Ammon's horn (tissue), 1 donor: Measurements from ENCODE around the gene CMTM2.

Experiments used
- DNase-seq: peaks from one replicate; pipeline ENCODE4 v3.0.0-alpha.2; 2016; ENCODE audit warnings: low spot score

CMTM2 gene

GRCh38 chr16:66578651-66579531 is at the start of gene CMTM2:
Gene CMTM2 (plus strand): TSS chr16:66579463. CDS start chr16:66579608, 145 bp downstream.
- DNase-seq = no peak

GRCh38 chr16:66529475-66529874 is 49.8 kb upstream of the CMTM2 start:
- no peak for DNase-seq

- DNase-seq = no peak
Measured at GRCh38 chr16:66534376-66534799, 44.9 kb upstream of the CMTM2 start.

- DNase-seq = no peak
Measured at GRCh38 chr16:66536525-66536924, 42.7 kb upstream of the CMTM2 start.

GRCh38 chr16:66537236-66537635 is 42.0 kb upstream of the CMTM2 start:
- no peak for DNase-seq

- DNase-seq = no peak
Measured at GRCh38 chr16:66538910-66539309, 40.4 kb upstream of the CMTM2 start.

- no peak for DNase-seq
Measured at GRCh38 chr16:66539623-66540469, 39.4 kb upstream of the CMTM2 start.

- DNase-seq = no peak
Measured at GRCh38 chr16:66541388-66542355, 37.6 kb upstream of the CMTM2 start.

- DNase-seq = no peak
Measured at GRCh38 chr16:66542396-66542795, 36.9 kb upstream of the CMTM2 start.

GRCh38 chr16:66543541-66543940 is 35.7 kb upstream of the CMTM2 start:
- no peak for DNase-seq

GRCh38 chr16:66544016-66544757 is 35.1 kb upstream of the CMTM2 start:
- DNase-seq = no peak

- no peak for DNase-seq
Measured at GRCh38 chr16:66547101-66547989, 31.9 kb upstream of the CMTM2 start.

GRCh38 chr16:66548068-66548467 is 31.2 kb upstream of the CMTM2 start:
- no peak for DNase-seq

- DNase-seq = no peak
Measured at GRCh38 chr16:66548868-66549267, 30.4 kb upstream of the CMTM2 start.

- DNase-seq = peak; percentile 65
Measured at GRCh38 chr16:66549284-66550131, 29.8 kb upstream of the CMTM2 start, which contains the start of gene TK2. Gene TK2 (minus strand): TSS chr16:66550122. CDS start chr16:66550061, 61 bp downstream.

- DNase-seq = peak; percentile 52
Measured at GRCh38 chr16:66551348-66551759, 27.9 kb upstream of the CMTM2 start.

GRCh38 chr16:66551788-66552285 is 27.4 kb upstream of the CMTM2 start:
- DNase-seq = no peak
